HepG2 (cell line): ENCODE data around the gene KHK. TPM values are rescaled to one million over a fixed set of nuclear protein-coding genes. Genes with fewer than 3 reads are reported as not detected.

Experiments used
- AGO2 ChIP-seq: fragments of 200-400 bp; formaldehyde crosslinking; optimal IDR thresholded peaks from 2 replicates; pipeline ENCODE3; 2017; ENCODE audit warnings: mild to moderate bottlenecking, low read depth, low read length, moderate library complexity
- CEBPG ChIP-seq: IDR thresholded peaks from 2 replicates; pipeline ENCODE4 v1.6.1; 2016
- FOXK2 ChIP-seq: fragments of 450-650 bp; IDR thresholded peaks from 2 replicates; pipeline ENCODE4 v1.6.1; 2016
- KDM4B ChIP-seq: sonication (generic); formaldehyde crosslinking; IDR thresholded peaks from 2 replicates; pipeline ENCODE4 v1.4.0; 2020; ENCODE audit warnings: missing genetic modification reagents
- KDM6A ChIP-seq: IDR thresholded peaks from 2 replicates; pipeline ENCODE4 v1.6.1; 2016; ENCODE audit warnings: low read depth
- MEF2D ChIP-seq: sonication (generic); formaldehyde crosslinking; IDR thresholded peaks from 2 replicates; pipeline ENCODE4 v1.5.1; 2020; ENCODE audit warnings: mild to moderate bottlenecking, missing genetic modification reagents
- SAFB2 ChIP-seq: sonication (generic); formaldehyde crosslinking; IDR thresholded peaks from 2 replicates; pipeline ENCODE4 v1.5.1; 2020; ENCODE audit warnings: missing genetic modification reagents, low read depth, mild to moderate bottlenecking, borderline replicate concordance
- SALL2 ChIP-seq: sonication (generic); formaldehyde crosslinking; IDR thresholded peaks from 2 replicates; pipeline ENCODE4 v1.8.1; 2023; ENCODE audit warnings: mild to moderate bottlenecking, missing genetic modification reagents, inconsistent platforms
- YY1 ChIP-seq: IDR thresholded peaks from 2 replicates; pipeline ENCODE4 v1.6.1; 2011; ENCODE audit warnings: low read length, low read depth, moderate library complexity, mild to moderate bottlenecking; ENCODE audit not compliant: insufficient read depth, insufficient replicate concordance
- ZFP62 ChIP-seq: sonication (generic); formaldehyde crosslinking; IDR thresholded peaks from 2 replicates; pipeline ENCODE4 v1.4.0; 2020; ENCODE audit warnings: missing genetic modification reagents
- ZNF180 ChIP-seq: sonication (generic); formaldehyde crosslinking; IDR thresholded peaks from 2 replicates; pipeline ENCODE4 v1.4.0; 2020; ENCODE audit warnings: low read depth, missing genetic modification reagents, borderline replicate concordance
- ZNF235 ChIP-seq: sonication (generic); formaldehyde crosslinking; IDR thresholded peaks from 2 replicates; pipeline ENCODE4 v1.8.1; 2023; ENCODE audit warnings: mild to moderate bottlenecking, missing genetic modification reagents, borderline replicate concordance
- ZNF256 ChIP-seq: sonication (generic); formaldehyde crosslinking; conservative IDR thresholded peaks from 2 replicates; pipeline ENCODE4 v1.4.0; 2020; ENCODE audit warnings: missing genetic modification reagents
- ZNF30 ChIP-seq: sonication (generic); formaldehyde crosslinking; IDR thresholded peaks from 2 replicates; pipeline ENCODE4 v1.5.0; 2020; ENCODE audit warnings: mild to moderate bottlenecking, missing genetic modification reagents
- ZSCAN25 ChIP-seq: sonication (generic); formaldehyde crosslinking; IDR thresholded peaks from 2 replicates; pipeline ENCODE4 v1.8.0; 2022; ENCODE audit warnings: mild to moderate bottlenecking, missing genetic modification reagents
- polyA plus RNA-seq, 8 experiments: library from polyadenylated mRNA; depleted of rRNA in 3 of 8; stranded (reverse) in 7 of 8; unstranded in 1 of 8; fragments of >200 nt; fragmentation: Illumina TruSeq in 4 of 8; extraction: Trizol in 4 of 8; gene quantifications; 2 replicates each; pipeline versions ENCODE4 v1.2.1 to v1.2.3, GENCODE V29; 2011 to 2016; ENCODE audit warnings: low read depth in 4 of 8, missing spikeins in 1 of 8, mixed read lengths in 1 of 8; ENCODE audit not compliant: insufficient read depth in 1 of 8
- total RNA-seq, 5 experiments: library from RNA; depleted of rRNA; stranded (reverse); fragments of >200 nt; fragmentation: Illumina TruSeq; extraction: Trizol; gene quantifications; 2 replicates each; pipeline ENCODE4 v1.2.3, GENCODE V29; 2016; ENCODE audit warnings: low read depth in 1 of 5
- TF ChIP-seq, protein P1 (sequence below): IDR thresholded peaks from 2 replicates; pipeline ENCODE4 v1.6.1; 2018; ENCODE audit warnings: missing genetic modification reagents
- TF ChIP-seq, protein P2 (sequence below): IDR thresholded peaks from 2 replicates; pipeline ENCODE4 v1.6.1; 2016; ENCODE audit warnings: low read depth, borderline replicate concordance
- TF ChIP-seq, protein P3 (sequence below): sonication (generic); formaldehyde crosslinking; IDR thresholded peaks from 2 replicates; pipeline ENCODE4 v1.4.0; 2020; ENCODE audit warnings: mild to moderate bottlenecking, low read depth, missing genetic modification reagents
- TF ChIP-seq, protein P4 (sequence below): IDR thresholded peaks from 2 replicates; pipeline ENCODE4 v1.6.1; 2018; ENCODE audit warnings: missing genetic modification reagents, mild to moderate bottlenecking, missing compliant biosample characterization

The KHK gene
- total and polyA plus RNA-seq, 2 of the 13 experiments (the other 11 are each of a cell fraction or from before 2014, with no cell fraction given), result 40.9 to 99.2 TPM

DNA sequence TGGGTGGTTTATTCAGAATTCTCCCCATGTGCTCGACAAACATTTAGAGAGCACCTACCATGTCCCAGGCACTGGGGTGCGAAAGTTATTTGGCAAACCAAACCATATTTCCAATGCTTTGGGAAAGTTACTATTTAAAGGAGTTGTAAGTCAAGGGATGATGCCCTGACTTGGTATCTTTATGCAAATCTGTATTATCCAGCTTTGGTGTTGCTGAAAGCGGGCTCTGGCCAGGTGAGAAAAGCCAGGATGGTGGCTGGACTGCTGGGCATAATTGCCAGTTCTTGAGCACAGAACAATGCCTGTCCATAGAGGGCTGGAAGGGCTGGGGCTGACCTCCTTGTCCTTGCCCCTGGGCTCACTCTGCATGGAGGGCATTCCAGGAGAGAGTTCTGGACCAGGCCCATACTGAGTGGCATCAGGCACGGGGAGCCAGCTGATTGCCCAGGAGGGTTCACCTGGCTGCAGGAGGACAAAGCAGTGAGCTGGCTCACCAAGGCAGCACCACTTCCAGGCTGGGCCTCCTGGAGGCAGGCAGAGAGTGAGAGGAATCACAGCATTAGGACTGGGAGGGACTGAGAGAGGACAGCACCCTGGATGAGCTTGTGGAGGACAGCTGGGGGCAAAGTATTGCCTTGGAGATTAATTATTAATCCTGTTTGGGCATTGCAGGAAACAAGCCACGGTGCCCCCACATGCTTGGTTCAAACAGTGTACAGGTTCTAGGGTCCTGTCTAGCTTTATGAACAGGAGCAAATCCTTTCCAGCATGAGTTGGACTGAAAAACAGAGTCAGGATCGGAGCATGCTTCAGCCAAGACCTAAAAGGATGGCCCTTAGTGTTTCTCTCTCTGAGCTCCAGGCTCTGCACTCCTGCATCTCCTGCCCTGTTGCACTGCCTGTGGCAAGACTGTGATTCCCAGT lies 7.1 kb downstream of the KHK start (continued):
- peak; percentile 63; the same call in 1 of the 2 replicates for TF ChIP-seq FOXK2
- peak; percentile 55 for TF ChIP-seq CEBPG (CRISPR knock-in tag)
- TF ChIP-seq ZNF235 (CRISPR knock-in tag), result no peak
- TF ChIP-seq YY1, result no peak
- TF ChIP-seq MEF2D (CRISPR knock-in tag), result peak; percentile 44
- TF ChIP-seq, protein P1, sequence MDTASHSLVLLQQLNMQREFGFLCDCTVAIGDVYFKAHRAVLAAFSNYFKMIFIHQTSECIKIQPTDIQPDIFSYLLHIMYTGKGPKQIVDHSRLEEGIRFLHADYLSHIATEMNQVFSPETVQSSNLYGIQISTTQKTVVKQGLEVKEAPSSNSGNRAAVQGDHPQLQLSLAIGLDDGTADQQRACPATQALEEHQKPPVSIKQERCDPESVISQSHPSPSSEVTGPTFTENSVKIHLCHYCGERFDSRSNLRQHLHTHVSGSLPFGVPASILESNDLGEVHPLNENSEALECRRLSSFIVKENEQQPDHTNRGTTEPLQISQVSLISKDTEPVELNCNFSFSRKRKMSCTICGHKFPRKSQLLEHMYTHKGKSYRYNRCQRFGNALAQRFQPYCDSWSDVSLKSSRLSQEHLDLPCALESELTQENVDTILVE, result peak; percentile 60; the same call in 1 of the 2 replicates
- peak; percentile 32; the same call in 1 of the 2 replicates for TF ChIP-seq SAFB2
- TF ChIP-seq, protein P2, sequence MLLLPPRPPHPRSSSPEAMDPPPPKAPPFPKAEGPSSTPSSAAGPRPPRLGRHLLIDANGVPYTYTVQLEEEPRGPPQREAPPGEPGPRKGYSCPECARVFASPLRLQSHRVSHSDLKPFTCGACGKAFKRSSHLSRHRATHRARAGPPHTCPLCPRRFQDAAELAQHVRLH (CRISPR knock-in tag), result peak; percentile 74; the same call in 1 of the 2 replicates
- no peak for TF ChIP-seq ZFP62
- TF ChIP-seq KDM4B, result no peak; the same call in none of the 2 replicates
- no peak for TF ChIP-seq ZNF180 (CRISPR knock-in tag)
- no peak for TF ChIP-seq AGO2
- TF ChIP-seq, protein P3, sequence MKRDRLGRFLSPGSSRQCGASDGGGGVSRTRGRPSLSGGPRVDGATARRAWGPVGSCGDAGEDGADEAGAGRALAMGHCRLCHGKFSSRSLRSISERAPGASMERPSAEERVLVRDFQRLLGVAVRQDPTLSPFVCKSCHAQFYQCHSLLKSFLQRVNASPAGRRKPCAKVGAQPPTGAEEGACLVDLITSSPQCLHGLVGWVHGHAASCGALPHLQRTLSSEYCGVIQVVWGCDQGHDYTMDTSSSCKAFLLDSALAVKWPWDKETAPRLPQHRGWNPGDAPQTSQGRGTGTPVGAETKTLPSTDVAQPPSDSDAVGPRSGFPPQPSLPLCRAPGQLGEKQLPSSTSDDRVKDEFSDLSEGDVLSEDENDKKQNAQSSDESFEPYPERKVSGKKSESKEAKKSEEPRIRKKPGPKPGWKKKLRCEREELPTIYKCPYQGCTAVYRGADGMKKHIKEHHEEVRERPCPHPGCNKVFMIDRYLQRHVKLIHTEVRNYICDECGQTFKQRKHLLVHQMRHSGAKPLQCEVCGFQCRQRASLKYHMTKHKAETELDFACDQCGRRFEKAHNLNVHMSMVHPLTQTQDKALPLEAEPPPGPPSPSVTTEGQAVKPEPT (CRISPR knock-in tag), result peak; percentile 39; the same call in 1 of the 2 replicates
- peak; percentile 40; the same call in 1 of the 2 replicates for TF ChIP-seq SALL2
- 0 out of 2 replicates have a peak, but pooled peaks have one; percentile 63 for TF ChIP-seq ZNF256 (CRISPR knock-in tag)
- peak; percentile 88 for TF ChIP-seq ZSCAN25 (CRISPR knock-in tag)
- TF ChIP-seq KDM6A (CRISPR knock-in tag), result peak; percentile 89
- TF ChIP-seq ZNF30 (CRISPR knock-in tag), result no peak
- TF ChIP-seq, protein P4, sequence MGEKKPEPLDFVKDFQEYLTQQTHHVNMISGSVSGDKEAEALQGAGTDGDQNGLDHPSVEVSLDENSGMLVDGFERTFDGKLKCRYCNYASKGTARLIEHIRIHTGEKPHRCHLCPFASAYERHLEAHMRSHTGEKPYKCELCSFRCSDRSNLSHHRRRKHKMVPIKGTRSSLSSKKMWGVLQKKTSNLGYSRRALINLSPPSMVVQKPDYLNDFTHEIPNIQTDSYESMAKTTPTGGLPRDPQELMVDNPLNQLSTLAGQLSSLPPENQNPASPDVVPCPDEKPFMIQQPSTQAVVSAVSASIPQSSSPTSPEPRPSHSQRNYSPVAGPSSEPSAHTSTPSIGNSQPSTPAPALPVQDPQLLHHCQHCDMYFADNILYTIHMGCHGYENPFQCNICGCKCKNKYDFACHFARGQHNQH (CRISPR knock-in tag), result peak; percentile 84; the same call in 1 of the 2 replicates
